T-helper 2 cell (primary cell): ENCODE results near the gene SUPT20HL2.
"Not testable (repeated sequence)": the region's sequence is repeated elsewhere in the genome, so short reads cannot be mapped to it uniquely, and the experiment has no call there.

Experiments
- DNase-seq, 5 experiments: peaks; one replicate each; pipeline versions ENCODE4 v3.0.0 to v3.0.0-alpha.2; 2012 to 2022

Gene SUPT20HL2

DNA sequence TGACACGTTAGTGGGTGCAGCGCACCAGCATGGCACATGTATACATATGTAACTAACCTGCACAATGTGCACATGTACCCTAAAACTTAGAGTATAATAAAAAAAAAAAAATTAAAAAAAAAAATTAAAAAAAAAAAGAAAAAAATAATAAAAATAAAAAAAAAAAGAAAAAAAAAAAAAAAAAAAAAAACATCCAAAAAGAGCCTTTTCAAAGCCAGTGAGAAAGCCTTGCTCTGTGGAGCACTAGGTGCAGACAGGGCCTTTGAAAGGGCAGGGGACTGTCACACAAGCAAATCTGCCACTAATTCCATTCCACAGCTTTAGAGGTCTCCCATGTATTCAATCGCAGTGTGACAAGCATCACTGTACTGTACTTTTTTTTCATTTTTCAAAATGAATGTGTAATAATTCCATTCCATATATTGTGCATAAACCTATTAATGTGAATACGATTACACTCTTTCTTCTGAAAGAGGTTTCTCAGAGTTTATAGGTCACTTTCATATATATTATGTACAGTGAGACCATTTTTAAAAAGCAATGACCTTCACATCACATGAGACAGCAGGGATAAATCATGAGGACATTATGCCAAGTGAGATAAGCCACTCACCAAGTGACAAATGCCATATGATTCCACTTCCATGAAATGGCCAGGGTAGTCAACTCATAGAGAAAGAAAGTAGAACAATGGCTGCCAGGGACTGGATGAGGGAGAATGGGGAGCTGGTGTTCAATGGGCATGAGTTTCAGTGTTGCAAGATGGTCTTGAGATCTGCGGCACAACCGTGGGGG is 4.1 kb downstream of the SUPT20HL2 start:
- DNase-seq: not testable (repeated sequence)

DNA sequence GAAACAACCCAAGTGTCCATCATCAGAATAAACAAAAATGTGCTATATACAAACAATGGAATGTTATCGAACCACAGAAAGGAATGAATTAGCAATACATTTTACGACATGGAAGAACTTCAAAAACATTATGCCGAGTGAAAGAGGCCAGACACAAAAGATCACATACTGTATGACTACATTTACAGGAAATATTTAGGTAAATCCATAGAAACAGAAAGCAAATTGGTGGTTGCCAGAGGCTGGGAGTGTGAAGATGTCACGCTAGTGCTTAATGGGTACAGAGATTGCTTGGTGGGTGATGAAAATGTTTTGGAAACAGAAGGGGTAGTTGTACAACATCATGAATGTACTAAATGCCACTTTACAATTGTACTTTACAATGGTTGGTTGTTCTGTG is 5.1 kb downstream of the SUPT20HL2 start:
- not testable (repeated sequence) for DNase-seq

DNA sequence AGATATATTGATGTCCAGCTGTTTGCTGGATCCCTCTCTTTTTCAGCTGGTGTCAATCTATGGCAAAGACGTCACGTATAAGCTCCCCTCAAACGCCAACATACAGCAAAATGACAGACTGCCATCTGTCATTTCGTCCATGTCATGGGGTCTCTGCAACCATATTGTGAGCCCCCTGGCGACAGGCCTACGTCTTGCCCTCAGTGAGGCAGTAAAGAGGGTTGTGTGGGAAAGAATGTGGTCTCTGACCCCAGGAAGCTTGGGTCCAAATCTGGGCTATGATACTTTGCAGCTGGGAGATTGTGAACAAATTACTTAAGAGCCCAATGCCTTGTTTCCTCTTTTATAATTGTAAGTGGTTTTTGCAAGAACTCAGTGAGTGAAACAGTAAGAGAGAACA is 7.4 kb downstream of the SUPT20HL2 start:
- DNase-seq: no peak

DNA sequence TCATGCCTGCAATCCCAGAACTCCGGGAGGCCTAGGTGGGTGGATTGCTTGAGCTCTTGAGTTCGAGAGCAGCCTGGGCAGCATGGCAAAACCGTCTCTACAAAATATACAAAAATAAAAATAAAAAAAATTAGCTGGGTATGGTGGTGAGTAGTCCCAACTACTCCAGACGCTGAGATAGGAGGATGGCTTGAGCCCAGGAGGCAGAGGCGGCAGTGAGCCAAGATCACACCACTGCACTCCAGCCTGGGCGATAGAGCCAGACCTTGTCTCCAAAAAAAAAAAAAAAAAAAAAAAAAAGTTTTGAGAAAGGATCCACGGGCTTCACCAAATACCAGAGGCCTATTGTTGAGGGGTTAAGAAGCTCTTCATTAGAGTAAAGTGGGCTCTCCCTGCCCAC is 8.0 kb downstream of the SUPT20HL2 start:
- no peak for DNase-seq

DNA sequence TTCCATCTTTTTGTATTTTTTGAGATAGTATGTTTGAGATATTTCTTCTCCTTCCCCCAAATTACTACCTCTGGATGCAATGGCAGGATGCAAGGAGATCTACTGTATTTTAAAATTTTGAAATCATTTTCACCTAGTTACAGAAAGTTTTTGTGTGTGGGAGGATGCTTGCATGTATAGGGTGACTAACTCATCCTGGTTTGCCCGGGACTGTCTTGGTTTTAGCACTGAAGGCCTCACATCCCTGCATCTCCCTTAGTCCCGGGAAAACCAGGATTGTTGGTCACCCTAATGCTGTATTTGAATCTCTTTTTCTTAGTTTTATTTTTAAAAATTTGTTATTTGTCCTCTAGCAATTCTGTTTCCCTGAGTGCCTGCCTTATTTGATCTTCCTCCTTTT is 12.1 kb downstream of the SUPT20HL2 start:
- DNase-seq: no peak

DNA sequence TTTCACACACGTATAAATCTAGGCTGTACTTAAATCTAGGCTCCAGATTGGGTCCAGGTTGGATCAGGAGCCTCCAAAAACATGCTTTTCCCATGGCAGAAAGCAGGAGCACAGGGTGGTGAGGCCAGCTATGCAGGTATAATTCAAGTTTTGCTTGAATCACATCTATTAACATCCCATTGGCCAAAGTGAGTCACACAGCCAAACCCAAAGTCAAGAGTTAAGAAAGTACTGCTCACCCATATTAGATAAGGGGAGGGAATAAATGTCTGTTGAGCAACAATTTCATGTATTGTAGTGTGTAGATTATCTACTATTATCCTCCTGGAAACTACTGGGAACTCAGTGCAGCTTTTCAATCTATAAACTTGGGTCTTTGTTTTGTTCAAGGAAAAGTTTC is 12.8 kb downstream of the SUPT20HL2 start:
- DNase-seq: no peak

DNA sequence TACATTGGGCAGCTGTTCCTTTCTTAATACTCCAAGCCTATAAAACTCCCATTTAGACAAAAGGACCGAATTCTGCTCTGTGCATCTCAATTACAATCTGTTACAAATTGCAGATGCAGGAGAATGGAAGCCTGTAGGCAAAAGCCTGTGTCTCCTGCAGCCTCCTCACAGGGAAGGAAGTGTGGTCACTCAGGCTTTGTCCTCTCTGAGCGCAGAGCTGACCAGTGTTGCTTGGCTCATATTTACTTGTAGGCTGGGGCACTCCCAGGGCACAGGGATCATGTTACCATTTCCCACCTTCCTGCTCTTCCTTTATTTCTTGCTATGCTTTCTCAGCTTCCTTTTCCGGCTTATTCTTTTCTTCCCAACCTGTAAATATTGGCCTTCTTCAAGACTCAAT is 15.7 kb downstream of the SUPT20HL2 start:
- no peak for DNase-seq

DNA sequence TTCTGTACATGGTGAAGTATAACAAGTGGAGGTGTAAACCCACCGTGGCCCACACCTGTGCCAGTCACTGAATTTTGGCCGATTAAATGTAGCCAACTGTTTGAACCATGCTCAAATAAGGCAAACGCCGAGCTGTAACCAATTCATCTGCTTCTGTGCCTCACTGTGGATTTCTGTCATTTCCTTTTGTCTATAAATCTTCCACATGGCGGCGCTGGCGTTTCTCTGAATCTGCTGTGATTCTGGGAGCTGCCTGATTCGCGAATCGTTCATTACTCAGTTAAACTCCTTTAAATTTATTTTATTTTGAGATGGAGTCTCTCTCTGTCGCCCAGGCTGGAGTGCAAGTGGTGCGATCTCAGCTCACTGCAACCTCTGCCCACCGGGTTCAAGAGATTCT is 19.2 kb downstream of the SUPT20HL2 start:
- DNase-seq: peak in 1 of 5 experiments; percentile 15

DNA sequence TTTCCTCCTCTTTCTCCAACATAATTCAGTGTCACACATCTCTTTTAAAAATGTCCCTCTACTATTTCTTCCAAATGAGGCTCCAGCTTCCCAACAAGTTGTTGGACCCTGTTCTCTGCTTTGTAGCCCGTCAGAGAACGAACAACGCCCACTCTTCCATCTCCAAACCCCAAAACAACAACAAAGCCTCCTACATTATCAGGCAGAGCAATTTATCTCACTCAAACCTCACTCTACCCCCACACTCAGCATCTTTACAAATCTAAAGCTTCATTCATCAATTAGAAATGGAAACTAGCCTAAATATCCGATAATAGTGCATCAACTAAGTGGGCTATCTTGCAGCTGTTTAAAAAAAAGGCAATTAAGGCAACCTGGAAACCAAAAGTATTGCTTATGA is 20.5 kb downstream of the SUPT20HL2 start:
- DNase-seq: no peak

DNA sequence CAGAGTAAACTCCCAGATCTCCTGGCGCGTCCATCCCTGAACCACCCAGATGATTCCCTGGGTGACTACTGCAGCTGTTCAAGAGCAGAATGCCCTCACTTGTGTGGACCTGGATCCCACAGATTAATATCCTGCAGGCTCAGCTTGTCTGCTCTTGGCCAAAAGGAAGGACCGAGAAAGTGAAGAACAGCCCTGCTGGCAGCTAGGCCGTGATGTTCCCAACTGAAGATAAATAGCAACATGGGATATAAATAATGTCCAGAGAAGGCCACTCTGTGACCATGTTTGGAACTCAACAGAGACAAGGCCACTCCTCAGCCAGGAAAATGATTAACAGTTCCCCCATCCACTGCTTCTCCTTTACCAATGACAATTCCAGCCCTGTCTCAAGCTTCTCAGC is 21.5 kb downstream of the SUPT20HL2 start:
- no peak for DNase-seq

DNA sequence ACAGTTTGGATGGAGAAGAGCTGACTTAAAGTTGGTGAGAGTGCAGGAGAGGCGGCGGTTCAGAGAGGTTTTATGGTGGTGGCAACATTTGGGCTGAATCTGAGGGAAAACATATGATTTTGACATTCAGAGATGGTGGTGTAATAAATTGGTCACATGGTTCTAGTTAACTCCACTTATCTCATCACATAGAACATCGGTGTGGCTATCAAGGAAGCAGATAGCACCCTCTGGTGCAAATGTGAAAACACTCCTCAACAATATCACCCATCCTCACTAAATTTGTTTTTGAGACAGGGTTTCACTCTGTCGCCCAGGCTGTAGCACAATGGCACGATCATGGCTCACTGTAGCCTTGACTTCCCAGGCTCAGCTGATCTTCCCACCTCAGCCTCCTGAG is 28.8 kb downstream of the SUPT20HL2 start:
- DNase-seq: peak in 1 of 5 experiments; percentile 6

DNA sequence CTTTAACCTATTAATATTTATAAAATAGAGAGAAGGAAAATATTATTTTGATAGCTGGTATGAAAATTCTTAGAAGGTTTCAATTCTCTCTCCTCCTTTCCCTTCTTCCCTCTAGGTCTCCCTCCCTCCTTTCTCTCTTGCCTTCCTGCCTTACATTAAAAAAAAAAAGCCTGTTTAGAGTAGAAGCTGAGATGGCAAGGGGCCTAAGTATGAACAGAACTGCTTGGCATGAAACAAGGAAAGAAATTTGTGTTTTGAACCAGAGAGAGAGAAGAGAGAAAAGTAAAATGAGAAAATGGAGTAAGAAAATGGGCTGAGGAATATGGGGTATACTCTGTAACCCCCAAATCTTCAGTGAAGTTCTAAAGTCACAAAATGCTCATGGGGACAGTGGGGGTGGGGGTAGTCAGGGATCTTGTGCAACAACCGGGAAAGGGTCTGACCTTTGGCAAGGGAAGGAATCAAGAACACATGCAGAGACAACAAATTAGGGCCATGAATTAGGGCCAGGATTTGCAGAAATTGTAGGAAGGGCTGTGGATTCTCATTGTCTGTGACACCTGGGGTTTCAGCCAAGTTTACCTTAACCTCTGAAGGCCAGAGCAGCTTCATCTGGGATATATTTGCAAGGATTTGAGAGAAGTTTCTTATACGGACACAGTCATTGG is 30.6 kb downstream of the SUPT20HL2 start:
- DNase-seq: no peak

DNA sequence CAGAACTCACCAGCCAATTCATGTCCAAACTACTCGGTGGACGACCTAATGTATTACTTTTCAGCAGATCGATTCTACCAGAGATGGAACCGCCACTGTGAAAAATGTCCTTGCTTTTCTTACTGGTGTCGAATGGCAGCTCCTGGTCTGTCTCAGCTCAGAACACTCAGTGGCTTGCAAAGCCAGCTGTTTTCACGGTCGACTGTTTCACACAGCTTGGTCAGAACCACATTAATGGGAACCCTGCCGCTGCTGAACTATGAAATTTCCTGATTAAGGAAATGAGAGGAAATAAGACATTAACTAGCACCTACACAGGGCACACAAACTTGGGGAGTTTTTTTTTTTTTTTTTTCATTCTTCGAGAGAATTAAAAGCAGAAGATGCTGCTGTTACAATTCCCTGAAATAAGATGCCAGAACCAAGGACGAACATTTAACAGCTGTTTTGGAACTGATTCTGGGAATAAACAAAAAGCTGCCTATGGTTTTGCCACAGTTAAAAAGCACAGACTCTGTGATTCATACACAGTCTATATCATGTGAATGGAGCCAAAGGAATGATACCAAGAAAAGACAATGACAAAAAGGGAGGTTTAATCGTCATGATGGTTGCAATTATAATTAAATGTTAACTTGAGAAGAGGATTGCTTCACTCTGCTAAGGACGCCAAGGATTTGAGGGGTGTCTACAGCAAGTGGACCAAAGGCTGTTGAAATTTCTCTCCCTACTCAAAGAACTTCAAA is 31.3 kb downstream of the SUPT20HL2 start:
- DNase-seq: no peak

DNA sequence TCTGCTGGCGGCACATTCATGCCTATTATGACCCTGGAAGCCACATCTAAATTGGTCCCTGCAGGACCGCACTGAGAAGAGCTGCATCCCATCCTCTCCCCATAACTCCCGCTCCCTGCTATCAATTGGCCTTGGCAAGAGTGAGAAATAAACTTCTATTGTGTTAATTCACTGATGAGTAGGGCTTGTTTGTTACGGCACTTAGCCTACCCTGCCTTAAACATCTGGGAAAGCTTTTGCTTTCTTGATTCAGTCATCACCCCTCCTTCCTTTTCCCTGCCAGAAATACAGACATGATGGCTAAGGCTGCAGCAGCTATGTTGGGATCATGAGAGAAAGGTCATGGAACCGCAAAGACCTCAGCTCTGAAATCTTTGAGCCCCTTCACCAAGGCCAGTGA is 36.5 kb downstream of the SUPT20HL2 start:
- no peak for DNase-seq

DNA sequence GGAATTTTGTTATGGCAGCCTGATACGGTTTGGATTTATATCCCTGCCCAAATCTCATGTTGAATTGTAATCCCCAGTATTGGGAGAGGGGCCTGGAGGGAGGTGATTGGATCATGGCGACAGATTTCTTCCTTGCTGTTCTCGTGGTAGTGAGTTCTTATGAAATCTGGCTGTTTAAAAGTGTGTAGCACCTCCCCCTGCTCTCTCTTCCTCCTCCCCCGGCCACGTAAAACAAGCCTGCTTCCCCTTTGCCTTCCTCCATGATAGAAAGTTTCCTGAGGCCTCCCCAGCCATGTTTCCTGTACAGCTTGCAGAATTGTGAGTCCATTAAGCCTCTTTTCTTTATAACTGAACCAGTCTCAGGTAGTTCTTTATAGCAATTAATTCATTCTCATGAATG is 37.9 kb downstream of the SUPT20HL2 start:
- DNase-seq: no peak

DNA sequence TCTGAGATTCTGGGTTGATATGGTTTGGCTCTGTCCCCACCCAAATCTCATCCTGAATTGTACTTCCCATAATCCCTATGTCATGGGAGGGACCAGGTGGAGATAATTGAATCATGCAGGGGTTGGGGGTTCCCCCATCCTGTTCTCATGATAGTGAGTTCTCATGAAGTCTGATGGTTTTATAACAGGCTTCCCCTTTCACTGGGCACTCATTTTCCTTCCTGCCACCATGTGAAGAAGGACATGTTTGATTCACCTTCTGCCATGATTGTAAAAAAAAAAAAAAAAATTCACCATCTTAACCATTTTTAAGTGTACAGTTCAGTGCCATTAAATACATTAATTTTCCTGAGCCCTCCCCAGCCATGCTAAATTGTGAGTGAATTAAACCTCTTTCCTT is 42.6 kb downstream of the SUPT20HL2 start:
- no peak for DNase-seq

DNA sequence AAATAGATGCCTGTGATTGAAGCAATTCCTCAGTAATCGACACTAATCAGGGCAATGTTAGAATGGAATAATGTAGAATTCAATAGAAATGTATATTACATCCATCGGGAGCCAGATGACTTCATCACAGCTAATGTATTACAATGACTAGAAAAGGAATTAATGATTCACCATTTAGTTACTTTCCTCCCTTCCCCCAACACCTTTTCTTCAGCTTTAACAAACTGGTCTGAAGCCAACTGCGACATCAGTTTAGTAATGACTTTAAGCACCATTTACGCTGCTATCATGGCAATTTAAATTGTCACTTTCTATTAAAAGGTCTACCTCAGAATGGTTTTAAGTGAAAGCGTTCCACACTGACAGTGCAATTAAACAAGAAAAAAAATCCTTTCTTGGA is 45.1 kb downstream of the SUPT20HL2 start:
- no peak for DNase-seq

DNA sequence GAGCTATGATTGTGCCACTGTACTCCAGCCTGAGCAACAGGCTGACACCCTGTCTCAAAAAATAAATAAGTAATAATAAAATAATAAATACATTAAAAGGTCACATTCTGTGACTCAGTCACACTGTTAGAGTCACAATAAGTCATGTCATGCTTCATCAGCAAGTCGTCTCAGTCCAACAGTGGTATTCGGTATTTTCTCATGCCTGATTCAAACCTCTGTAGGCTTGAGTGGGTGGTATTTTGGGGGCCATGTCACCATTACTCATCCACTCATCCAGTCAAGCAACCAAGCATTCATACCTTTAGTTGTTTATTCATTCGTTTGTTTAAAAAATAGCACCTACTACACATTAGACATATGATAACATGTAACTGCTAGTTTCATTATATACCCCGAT is 46.9 kb downstream of the SUPT20HL2 start:
- no peak for DNase-seq

DNA sequence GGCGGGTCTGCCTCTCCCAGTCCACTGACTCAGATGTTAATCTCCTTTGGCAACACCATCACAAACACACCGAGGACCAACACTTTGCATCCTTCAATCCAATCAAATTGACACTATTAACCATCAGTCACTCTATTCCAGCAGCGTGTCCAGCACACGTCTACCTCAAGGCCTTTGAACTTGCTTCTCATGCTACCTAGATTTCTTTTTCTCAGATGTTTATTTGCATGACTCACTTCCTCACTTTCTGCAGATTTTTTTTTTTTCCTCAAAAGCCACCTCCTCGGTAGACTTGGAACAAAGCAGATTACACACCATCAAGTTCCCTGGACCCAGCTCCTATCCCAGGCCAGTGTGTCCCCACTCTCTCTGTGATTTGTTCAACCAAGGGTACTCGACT is 49.5 kb downstream of the SUPT20HL2 start:
- DNase-seq: no peak

DNA sequence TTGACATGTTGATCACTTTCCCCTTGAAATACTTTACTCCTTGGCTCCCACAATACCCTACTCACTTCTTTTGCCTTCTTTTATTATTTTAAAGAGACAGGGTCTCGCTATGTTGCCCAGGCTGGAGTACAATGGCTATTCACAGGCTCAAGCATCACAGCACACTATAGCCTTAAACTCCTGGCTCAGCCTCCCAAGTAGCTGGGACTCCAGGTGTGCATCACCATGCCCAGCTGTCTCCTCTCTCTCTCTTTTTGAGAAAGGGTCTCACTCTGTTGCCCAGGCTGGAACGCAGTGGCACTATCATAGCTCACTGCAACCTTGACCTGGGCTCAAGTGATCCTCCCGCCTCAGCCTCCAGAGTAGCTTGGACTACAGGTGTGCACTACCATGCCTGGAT is 51.6 kb downstream of the SUPT20HL2 start:
- DNase-seq: no peak
